Measurements from ENCODE around the gene CSNK1G2.

Gene CSNK1G2

GRCh38 chr19:1989513-1990229, 48.7 kb downstream of the CSNK1G2 start:
- FAIRE-seq (no peak), DNase-seq (ENCODE audit: insufficient read length, low spot score) (no peak)
- no peak for TF ChIP-seq CTCF (IDR thresholded peaks at IDR 0.05; ENCODE audit: insufficient read depth, missing control alignments)

GRCh38 chr19:1990230-1991017, 49.5 kb downstream of the CSNK1G2 start:
- no peak for TF ChIP-seq CTCF (IDR thresholded peaks at IDR 0.05; ENCODE audit: insufficient read depth, missing control alignments)
- FAIRE-seq, result no peak
- DNase-seq (ENCODE audit: insufficient read length, low spot score), result no peak

GRCh38 chr19:1991018-1991913, 50.3 kb downstream of the CSNK1G2 start:
- no peak for TF ChIP-seq CTCF (IDR thresholded peaks at IDR 0.05; ENCODE audit: insufficient read depth, missing control alignments)
- FAIRE-seq (no peak), DNase-seq (ENCODE audit: insufficient read length, low spot score) (no peak)

- DNase-seq (ENCODE audit: insufficient read length, low spot score) (no peak), FAIRE-seq (no peak)
- TF ChIP-seq CTCF (IDR thresholded peaks at IDR 0.05; ENCODE audit: insufficient read depth, missing control alignments), result no peak
Measured at GRCh38 chr19:1992759-1993260, 51.8 kb downstream of the CSNK1G2 start.

- FAIRE-seq (no peak), DNase-seq (ENCODE audit: insufficient read length, low spot score) (no peak)
- no peak for TF ChIP-seq CTCF (IDR thresholded peaks at IDR 0.05; ENCODE audit: insufficient read depth, missing control alignments)
Measured at GRCh38 chr19:1997353-1998233, 56.6 kb downstream of the CSNK1G2 start.
